Brain pericyte (primary cell): ENCODE results near the gene TRPC3.
"Not testable (repeated sequence)": the region's sequence is repeated elsewhere in the genome, so short reads cannot be mapped to it uniquely, and the experiment has no call there.

ENCODE experiments used
- DNase-seq: peaks from one replicate; pipeline ENCODE4 v3.0.0-alpha.2; 2012; ENCODE audit warnings: low read depth, low spot score

TRPC3 gene

DNA sequence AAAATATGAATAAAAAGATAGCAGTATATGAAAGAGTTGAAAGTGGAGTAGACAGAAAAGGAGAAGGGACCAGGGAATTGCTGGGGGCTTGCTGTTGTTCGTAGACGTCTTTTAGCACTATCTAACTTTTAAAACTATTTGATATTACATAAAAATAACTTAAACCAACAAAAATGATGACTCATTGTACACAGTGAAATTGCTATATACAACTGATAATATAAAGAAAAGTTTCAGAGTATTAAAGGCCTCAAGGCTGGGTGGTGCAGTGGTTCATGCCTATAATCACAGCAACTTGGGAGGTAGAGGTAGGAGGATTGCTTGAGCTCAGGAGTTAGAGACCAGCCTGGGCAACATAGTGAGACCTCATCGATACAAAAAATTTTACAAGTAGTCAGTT is 5.2 kb downstream of the TRPC3 start:
- no peak for DNase-seq

DNA sequence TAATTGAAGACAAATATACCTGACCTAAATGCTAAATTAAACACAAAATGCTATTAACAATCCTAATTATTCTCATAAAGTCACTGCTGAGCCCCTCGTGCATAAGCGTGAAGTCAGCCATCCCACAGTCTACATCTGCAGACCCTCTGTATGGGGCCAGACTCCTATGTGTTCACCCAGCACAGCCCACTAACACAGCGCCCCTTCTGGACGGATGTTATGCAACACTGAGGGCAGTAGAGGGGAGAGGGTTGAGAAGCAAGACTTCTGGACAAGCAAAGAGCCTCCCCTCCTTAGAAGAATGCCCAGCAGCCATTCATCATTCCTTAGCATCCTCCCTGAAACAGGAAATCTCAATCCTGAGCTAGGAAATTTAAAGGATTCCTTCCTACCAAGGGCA is 7.9 kb downstream of the TRPC3 start:
- no peak for DNase-seq

DNA sequence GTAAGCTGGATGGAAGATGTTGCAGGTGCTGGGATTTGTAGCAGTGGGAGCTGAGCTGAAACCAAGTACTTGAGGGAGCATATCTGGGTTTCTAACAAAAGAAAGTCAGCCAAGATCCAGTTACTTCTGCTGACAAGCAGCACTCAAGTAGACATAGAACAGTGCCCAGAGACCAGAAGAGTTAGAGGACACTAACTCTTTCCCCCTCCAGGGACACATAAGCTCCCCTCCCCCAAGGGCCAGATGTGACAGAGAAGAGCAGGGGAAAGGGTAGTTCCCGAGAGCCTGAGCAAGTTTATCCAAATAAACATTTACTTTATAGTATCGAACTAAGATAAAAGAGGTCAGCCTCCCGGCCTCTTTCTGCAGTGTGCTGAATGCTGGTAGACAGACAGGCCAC is 12.2 kb downstream of the TRPC3 start:
- DNase-seq, result no peak

DNA sequence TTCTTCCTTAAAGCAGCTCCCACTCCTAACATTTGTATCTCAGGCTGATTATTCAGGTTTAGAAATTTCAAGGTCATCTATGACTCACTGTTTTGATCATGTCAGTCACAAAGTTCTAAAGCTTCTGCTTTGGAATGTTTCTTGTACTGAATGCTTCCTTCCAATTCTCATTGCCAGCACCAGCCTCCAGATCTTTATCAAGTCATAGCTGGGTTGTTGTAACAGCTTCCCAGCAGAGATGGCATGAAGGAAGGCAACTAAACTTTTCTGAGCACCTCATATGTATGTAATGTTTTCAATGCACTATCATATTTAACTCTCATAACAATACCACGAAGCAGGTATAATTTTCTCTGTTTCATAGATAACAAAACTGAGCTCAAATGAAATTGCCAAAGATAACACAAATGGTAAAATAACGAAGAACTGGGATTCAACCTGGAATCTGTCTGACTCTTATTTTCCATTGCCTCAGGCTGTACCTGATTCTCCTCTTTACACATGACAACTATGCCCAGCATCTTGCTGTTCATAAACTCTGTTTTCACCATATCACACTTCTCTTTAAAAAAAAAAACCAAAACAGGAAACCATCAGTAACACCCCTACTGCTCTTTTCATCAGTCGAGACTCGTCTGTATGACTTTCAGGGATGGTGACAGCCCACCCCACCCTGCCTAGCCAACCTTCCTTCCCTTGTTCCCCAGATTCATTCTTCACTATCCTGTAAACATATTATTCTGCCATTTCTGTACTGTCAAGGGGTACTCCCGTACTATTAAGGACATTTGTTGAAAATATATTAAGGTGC is 13.4 kb downstream of the TRPC3 start:
- DNase-seq, result no peak

DNA sequence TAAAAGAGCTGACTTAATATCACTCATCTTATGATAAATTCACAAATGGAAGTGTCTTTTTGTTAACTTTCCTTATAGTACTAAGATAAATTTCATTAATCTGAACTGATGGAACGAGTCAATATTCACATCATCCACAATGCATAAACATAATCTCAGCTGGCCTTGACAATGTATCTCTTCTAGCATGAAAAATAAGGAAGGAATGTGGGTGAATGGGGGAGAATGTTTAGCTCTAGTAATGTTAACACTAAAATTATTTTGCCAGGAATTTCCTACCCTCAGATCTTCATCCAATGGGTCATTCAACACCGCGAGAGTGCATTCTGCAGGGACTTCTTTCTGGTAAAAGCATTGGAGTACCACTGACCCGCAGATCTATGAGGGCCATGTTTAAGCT is 15.8 kb downstream of the TRPC3 start:
- DNase-seq, result no peak

DNA sequence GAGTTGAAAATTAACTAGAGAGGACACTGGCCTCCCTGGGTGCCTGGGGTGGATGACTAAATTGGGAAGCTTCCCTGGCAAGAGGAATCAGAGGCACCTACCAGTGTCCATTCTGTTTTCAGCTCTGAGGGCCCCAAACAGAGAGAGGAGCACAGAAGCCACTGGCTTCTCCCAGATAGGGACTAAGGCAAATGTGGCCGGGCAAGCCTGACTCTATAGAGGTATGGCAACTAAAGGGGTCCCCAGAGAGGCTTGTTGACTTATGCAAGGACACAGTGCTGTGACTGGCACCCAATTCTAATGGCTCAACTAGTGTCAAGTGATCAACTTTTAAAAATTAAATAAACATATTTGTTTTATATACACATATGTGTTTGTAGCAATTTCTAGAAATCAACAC is 17.2 kb downstream of the TRPC3 start:
- DNase-seq, result no peak

DNA sequence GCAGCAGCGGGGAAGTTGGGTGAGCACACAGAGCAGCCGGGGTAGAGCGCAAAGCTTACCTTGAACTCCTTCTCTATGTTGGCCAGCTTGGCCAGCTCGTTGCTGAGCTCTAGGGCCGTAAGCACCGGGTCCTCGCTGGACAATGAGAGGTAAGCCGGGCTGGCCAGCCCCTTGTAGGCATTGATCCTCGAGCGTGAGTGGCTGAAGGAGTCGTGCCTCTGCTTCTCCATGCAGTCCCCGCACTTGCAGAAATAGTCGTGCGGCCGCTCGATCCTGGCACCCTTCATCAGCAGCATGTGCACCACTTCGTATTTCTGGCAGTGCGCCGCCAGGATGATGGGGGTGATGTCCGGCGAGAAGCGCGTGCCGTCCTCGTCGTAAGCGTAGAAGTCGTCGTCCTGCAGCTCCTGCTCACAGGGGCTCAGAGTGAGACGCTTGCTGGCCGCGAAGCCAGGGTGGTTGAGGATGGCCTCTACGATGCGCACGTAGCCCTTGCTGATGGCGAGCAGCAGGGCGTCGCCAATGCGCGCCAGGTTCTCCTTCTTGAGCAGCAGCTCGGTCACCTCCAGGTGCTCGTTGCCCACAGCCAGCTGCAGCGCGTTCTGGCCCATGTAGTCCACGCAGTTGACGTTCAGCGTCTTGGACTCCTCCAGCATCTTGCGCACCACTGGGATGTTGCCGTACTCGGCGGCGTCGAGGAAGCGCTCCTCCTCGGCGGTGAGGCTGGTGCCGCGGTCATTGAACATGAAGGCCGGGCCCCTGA is 19.5 kb downstream of the TRPC3 start:
- no peak for DNase-seq

DNA sequence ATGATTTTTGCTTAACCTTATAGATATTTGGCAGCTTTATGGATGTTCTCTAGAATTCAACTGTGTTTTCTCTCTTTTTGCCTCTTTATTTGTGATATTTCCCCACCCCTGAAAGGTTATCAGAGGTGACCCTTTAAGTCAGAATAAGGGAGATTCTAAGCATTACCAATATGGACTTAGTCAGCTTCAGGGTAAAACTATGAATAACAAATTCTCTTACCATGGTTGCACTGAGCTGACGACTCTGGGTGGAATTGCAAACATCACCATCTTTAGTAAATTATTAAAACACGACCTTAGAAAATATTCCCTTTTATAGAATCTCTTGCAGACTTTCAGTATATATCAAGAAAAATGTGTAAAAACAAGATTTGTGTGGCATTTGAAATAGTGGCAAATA is 21.6 kb downstream of the TRPC3 start:
- no peak for DNase-seq

DNA sequence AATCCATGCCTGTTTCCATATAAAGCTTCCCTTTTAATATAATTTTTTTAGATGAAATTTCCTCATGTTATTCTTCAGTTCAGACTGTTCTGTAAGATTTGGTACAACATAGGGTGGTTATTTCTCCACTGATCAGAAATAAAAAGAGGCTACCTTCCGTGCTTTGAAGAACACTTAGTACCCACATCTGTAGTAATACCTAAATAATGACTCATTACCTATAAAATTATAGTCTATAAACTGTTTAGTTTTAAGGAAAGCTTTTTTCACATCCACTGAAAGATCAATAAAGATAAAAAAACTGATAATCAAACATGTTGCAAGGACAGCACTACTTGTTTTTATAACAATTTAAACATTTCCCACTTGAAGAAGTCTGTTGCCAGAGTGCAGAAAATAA is 23.9 kb downstream of the TRPC3 start:
- no peak for DNase-seq

DNA sequence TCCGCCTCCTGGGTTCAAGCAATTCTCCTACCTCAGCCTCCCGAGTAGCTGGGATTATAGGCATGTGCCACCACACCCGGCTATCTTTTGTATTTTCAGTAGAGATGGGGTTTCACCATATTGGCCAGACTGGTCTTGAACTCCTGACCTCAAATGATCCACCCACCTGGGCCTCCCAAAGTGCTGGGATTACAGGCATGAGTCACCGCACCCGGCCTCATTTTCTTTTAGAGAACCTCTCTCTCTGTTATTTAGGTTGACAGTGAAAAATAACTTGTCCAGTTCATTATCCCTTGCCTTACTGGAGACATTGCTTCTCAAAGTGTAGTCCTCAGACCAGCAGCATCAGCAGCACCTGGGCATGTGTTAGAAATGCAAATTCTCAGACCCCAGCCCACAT is 25.4 kb downstream of the TRPC3 start:
- DNase-seq, result not testable (repeated sequence)

DNA sequence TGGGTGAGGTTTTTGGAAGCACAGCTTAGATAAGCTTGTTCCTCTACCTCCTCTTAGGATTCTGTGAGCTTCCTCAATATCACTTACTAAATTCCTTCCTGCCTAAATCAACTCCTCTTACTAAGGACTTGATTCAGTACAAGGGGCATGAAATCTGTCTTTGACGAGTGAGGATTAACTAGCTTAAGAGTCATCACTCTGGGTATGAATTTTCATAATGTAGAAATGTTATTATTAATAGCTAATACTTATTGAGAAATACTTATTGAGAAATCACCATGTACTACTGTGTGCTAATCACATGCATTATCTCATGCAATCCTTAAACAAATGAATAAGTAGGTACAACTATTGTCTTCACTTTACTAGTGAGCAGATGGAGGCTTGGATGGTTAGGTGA is 28.6 kb downstream of the TRPC3 start:
- no peak for DNase-seq

DNA sequence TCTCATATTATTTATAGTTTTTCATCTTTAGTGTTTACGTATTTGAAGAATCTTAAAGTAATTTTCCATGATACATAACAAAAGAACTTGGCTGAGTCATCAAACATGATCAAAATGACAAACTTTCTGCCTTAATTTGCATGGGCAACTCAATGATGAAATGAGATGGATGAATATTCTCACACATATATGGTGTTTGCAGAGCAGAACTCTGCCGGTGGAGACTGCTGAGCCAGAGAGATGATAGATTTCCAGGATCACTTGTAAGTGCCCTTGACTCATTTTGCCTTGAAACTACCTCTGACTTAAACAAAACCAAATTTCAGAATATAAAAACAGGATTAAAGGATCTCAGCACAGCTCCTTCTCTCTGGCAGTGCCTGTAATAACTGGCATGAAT is 38.2 kb downstream of the TRPC3 start:
- DNase-seq, result no peak

DNA sequence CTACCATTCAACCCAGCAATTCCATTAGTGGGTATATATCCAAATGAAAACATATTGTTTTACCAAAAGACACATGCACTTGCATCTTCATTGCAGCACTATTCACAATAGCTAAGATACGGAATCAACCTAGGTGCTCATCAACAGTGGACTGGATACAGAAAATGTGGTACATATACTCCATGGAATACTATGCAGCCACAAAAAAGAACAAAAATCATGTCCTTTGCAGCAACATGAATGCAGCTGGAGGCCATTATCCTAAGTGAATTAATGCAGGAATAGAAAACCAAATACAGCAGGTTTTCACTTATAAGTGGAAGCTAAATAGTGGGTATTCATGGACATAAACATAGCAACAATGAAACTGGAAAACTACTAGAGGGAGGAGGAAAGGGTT is 43.5 kb downstream of the TRPC3 start:
- no peak for DNase-seq

DNA sequence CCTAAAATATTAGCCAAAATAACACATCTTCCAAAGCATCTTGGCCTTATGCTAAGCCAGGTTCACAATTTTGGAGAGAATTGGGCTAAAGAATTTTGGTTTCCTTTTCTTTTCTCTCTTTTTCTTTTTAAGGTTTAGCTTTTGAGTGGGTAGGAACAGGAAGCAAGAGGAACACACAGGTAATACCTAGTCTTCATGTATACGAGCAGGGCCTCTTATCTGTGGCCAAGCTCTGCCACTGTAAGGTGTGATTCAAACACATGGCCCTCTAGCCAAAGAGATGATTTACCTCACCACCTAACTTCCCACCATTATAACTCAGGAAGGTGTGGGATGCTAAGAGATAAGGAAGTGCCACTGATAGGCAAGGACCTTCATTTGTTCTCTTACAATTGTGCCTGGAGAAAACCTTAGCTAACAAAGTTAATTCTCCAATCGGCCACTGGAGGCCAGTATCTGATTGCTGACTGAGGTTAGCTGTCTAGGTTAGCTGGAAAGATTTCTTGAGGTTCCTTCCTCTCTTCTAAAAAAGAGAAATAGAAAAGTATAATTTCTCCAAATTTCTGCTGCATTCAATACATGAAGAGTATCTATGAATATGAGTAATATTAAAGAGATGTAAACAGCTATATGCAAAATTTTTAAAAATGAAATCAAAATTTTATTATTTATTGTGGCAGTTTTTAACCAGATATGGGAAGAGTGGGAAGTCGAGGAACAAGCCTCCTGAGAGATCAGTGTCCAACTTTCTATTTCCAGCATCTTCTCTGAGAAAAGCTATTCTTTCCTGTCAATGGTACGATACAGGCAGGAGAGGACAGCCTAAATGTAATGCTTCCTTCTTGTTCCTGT is 51.5 kb downstream of the TRPC3 start:
- DNase-seq, result peak; percentile 21

DNA sequence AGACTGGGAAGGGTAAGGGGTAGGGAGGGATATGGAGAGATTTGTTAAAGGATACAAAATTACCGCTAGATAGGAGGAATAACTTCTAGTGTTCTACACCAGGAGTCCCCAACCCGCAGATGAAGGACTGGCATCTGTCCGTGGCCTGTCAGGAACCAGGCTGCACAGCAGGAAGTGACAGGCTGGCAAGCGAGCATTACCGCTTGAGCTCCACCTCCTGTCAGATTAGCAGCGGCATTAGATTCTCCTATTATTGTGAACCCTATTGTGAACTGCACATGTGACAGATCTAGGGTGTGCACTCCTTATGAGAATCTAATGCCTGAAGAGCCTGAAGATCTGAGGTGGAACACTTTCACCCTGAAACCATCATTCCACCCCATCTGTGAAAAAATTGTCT is 53.7 kb downstream of the TRPC3 start:
- no peak for DNase-seq

DNA sequence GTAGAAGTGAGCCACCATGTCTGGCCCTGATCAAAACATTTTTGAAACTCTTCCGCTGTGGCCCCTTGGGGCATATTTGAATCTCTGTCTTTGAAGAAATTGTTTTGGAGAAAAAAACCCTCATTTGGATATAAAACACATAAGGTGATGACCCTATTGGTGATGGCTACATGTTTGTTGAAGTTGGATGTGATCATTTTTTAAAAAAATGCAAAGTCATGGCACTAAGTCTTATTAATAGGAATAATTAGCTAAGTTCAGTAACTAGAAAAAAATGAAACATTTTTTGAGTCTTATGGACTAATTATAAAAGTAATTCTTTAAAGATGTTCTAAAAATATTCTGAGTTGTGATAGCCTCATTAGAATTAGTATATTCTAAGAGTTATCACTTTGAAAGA is 63.7 kb downstream of the TRPC3 start:
- no peak for DNase-seq

DNA sequence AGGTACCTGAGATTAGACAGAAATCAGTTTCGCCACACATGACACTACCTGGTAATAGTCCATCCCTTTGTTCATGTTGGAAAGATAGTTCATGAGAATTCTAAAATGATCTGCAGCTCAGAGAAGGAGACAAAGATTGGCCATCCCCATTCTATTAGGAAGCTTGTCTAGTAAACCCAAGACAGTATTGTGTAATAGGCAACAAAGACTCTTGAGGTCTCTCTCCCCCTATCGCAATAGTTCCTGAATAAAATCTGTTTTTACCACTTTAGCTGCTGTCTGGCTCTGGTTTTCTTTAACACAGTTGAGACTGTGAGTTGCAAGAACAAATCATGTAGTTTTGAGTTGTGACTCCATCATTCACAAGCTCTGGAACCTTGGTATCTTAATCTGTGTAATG is 66.7 kb downstream of the TRPC3 start:
- DNase-seq, result no peak

DNA sequence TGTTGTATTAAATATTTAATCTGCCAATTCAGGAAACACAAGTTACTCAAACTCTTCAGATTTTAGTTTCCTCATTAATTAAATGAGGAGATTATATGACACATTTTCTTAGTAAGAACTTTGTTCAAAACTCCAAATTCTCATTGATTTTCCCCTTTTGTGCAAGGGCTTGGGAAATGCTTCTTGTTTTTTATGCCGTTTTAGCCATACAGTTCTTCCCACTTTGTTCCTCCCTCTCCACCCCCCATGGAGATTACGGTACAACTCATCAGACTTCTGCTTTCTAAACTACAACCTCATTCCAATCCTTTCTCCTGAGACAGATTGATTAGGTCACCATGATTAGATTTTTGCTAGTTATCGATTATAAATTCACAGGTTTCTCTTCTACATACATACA is 70.7 kb downstream of the TRPC3 start:
- no peak for DNase-seq

DNA sequence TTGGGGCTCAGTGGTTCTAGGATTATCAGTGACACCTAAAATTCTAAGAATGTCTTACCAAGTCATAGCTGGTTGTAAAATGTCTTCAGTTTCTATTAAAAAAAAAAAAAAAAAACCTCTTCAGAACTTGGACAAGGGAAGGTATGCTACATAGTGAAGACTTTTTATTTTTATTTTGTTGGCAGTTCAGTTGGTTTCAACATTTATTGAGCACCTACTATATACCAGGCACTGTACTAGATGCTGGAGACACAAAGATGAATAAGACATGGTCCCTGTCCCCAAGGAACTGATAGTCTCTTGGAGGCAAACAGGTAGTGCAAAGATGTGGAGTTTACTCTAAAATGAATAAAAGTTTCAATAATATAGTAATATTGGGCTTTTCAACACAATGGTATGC is 72.7 kb downstream of the TRPC3 start:
- no peak for DNase-seq

DNA sequence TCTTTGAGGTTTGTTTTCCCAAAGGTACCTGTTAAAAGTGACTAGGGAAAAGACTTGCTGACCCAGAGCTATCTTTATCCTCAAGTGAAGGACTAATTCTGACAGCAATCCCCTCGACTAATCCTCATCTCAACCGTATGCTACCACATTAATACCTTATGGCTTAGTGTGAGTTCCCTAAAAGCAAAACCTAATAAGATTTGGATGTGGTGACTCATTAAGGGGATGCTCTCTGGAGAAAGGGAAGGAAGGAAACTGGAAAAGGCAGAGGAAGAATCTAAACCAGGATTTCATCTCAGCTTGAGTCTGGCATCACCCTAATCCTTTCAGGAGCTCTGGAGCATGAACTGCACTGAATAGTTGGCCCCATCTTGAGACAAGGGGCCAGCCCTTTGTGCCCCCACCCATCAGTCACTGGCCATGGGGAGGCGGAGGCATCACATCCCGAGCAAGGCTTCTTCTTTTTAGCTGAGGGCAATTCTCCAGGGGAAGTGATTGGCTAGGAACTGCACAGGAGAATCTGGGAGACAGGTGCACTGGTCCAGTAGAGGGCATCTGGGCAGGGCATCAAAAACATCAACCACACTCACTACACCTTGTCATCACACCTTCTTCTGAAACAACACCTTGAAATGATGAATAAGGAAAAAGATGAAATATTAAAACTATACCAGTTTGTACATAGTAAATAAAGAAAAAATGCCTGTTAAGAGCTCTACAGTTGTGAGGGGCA is 74.7 kb downstream of the TRPC3 start:
- no peak for DNase-seq

DNA sequence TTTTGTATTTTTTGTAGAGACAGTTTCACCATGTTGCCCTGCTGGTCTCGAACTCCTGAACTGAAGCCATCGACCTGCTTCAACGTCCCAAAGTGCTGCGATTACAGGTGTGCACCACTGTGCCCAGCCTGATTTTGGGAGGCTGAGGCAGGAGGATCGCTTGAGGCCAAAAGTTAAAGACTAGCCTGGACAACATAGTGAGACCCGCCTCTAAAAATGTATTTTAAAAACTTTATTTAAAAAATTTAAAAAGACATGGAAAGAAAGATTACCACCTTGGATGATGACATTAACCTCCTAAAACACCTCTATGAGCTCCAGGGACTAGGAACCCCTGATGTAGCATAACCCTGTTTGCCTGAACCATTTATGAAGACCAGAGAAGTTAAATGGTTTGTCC is 75.8 kb downstream of the TRPC3 start:
- no peak for DNase-seq

DNA sequence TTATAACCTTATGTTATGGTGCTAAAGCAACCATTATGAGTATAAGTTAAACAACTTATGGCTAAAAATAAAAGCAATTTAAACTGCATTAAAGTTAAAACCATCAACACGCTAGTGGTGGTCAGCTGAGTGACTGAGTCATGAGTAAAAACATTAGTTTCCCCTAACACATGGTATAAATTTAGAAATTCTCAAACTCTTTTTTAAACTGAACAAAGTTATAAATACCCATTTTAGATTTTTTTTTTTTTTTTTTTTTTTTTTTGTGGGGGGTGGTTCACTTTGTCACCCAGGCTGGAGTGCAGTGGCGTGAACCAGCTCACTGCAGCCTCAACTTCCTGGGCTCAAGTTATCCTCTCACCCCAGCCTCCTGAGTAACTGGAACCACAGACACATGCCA is 76.2 kb downstream of the TRPC3 start:
- DNase-seq, result no peak
